ENCODE measurements around the gene ITPA.

Gene ITPA

DNA sequence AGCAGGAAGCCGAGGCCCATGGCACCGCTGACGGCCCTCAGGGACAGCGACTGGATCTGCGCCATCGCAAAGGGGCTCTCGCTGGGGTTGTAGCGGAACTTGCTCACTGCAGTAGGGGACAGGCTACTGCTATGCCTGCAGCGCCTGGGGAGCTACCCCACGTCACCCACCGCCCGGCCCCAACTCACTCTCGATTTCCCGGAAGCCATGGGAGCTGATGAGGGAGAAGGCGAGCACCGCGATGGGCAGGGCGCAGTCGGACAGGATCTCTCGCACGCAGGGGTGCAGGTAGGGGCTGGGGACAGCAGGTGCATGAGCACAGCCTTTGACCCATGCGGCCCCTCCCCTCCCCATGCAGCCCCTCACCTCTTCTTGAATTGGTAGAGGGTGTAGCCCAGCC is 19.9 kb downstream of the ITPA start:
- no peak for DNase-seq (ENCODE audit: low read depth)

DNA sequence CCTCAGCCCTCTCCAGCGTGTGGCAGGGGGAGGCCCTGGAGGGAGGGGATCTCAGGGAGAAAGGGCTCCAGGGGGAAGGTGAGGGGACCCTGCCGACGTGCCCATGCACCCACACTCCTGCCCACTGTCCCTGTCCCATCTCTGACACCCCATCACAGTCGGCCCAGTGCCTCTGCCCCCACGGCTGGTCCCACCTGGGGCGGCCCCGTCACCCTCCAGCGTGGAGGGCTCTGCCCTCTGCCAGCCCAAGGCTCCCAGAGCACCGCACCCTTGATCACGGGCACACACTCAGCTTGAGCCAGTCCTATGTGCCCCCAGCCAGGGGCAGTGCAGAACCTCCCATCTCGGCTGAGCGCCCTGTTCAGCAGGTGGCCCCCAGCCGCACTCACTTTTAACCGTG is 20.5 kb downstream of the ITPA start:
- DNase-seq (ENCODE audit: low read depth): no peak

DNA sequence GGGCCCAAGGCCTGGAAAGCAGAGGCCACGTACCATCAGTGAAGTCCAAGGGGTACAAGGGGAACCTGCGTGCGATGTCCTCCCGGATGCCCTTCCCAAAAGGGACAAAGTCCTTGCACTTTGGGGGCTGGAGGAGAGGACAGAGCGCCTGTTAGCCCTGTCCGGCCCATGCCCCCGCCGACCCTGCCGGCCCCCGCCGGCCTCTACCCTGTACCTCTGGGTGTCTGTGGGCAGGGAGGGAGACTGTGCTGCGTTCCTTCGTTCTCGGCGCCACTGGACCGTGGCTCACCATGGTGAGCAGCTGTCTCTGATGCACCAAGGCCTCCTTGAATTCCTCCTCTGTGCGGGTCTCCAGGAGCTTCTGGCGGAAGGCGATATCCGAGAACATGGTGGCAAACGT is 21.8 kb downstream of the ITPA start:
- no peak for DNase-seq (ENCODE audit: low read depth)

DNA sequence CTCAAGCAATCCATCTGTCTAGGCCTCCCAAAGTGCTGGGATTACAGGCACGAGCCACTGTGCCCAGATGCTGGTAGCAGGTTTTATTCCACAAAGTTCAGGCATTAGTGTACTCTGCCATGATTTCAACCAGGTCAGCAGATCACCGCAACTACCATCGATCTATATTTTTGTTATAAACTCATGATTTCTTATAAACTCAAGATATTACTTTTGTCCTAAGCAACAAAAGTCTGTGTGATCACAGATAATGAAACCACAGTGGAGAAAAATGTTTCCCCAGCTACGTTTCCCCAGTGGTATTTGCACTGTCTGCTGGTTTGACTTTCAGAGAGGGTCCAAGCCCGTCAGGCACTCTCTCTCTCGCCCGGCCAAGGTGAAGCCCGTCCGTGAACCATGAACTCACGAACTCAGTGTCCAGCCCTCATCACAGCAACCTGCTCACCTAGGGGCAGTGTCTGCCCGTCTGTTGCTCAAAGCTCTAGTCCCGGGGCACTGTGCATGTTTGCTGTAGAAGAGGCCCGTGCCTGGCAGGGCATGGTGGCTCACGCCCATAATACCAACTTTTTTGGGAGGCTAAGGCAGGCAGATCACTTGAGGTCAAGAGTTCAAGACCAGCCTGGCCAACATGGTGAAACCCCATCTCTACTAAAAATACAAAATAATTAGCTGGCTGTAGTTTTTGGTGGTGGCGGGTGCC is 22.7 kb downstream of the ITPA start:
- DNase-seq (ENCODE audit: low read depth): no peak

DNA sequence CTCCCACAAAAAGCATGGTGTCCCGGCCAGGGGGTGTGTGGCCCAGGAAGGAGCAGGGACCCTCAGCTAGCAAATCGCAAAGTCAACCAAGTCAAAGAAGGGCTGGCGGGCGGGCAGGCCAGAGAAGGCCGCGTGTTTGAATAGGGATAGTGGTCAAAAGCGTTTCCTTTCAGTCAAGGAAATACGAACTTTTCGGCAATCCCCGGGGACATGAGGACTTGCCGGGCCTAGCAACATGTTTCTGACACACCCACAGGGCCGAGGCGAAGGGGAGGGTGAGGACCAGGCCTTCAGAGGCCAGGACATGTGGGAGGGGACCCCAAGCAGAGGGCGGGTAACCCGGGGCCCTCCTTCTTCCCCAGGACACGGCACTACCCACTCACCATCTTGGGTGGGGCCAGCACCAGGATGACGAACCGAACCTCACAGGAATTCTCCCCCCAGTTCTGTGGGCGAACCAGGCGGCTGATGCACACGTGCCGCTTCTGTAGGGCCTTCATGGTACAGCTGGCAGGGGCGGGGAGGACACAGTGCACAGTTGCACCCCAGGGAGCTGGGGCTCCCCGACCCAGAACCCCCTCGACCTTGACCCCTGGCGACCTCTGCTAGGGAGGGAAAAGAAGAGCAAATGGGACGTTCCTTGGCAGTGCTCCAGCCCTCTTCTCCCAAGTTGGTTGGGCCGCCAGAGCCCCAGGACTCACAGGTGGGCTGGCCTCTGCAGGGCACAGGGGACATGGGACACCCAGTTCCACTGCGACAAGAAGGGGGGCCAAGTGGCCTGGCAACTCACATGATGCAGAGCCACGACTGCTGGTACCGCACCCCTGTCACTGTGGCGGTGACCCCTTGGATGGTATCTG is 24.1 kb downstream of the ITPA start:
- no peak for DNase-seq (ENCODE audit: low read depth)

DNA sequence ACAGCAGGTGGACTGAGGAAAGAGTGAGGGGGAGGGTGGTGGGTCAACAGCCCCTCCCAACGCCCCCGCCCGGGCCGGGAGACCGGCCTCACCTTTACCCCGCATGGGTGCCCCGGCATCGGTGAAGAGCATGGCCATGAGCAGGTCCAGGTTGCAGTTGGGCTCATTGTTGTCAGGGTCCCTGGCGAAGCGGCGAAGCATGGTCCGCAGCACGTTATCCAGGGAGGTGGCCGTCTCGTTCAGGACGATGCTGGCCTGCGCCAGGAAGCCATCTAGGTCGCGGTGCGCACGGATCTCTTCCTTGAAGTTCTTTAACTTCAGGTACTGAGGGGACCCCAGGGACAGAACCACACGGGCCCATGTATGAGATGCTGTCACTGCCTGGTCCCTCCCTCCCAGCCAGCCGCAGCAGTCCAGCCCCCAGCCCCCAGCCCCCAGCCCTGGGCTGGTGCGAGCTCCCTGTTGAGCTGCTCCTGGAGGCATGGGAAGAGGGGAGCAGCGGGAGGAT is 24.7 kb downstream of the ITPA start:
- DNase-seq (ENCODE audit: low read depth): no peak

DNA sequence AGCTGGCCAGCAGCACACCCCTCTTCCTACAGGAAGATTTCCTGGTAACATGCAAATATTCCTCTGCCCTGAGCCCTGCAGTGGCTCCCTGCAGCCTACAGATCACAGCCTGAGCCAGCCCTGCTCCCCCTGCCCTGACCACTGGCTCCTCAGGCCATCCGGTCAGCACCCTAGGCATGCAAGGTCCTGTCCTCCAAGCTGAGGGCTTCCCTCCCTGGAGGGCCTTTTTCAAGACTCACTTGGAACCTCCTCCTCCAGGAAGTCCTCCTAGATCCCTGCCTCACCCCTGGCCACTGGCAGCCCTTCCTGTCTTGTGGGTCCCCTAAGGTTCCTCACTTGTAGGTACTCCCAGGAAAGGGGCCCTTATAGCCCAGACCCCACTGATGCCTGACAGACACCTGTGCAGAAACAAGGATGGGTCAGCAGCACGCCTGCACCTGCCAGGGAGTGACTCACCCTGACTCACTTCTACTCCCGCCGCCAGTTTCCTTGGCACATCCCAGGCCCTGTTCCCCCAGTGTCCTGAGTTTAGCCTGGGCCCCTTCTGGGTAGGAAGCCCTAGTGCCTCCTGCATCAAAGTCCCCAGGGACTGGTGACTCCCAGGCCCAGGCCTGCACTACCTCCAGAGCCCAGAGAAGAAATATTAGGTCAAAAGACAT is 26.5 kb downstream of the ITPA start:
- DNase-seq (ENCODE audit: low read depth): no peak

DNA sequence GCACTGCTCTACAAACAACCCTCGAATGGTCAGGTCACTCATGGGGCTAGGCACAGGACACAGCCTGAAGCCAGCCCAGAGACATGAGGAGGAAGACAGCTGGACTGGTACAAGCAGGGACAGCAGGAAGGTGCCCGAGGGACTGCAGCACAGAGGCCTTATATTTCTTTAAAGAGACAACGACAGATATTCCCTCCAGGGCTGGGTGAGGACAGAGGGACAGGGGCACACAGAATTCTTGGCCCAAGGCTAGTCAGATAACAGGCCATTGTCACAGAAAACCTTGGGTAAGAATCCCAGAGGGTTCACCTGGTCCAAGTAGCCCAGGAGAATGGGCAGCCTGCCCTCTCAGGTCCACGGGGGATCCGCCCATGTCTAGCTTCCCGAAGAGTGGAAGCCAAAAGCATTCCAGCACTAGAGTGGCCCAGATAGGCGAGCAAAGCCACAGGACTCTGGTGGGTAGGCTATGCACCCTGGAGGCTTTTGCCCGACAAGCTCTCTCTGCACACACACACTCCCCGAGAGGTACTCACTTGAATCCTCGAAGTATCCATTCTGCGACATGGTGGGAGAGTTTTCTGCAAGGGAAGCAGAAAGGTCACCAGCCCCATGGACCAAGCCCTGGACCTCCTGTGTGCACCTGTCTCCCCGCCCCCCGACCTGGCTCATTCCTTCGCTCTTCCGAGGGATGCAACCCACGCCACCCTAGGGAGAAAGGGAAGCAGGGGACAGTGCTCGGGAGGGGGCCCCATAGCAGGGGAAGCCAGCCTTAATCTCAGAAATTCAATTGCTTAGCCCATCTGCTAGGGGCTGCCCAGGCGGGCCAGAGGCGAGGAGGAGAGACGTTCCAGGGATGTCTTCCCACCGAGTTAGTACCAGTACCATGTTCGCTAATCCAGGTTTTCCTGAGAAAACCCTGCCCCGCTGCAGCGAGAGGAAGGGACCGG is 28.0 kb downstream of the ITPA start:
- DNase-seq (ENCODE audit: low read depth): no peak

DNA sequence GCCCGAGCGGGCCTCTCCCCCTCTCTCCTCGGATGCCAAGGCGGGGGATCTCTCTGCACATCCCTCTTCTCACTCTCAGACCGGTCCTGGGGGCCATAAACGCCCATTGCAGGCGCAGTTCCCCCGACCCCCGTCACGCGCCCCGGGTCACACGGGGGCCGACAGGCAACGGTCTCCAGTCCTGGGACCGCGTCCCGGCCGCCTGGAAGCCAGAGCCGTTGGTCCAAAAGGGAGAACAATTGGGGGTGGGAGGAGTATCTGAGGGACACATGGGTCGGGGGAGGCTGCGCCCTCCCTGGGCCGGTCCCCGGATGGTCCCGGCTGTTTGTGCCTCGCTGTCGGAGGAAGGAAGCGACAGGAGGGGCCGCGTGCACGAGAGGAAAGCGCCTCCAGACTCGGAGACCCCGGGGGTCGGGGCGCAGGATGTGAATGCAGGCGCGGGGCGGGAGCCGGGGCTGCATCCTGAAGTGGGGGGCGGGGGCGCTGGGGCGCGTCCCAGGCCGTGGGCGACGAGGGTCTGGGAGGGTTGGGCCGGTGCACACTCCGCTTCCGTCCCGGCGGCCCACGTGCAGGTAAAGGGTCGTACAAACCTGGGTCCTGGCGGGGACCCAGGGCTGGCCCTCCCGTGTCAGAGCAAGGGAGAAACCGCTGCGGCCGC is 28.8 kb downstream of the ITPA start:
- DNase-seq (ENCODE audit: low read depth): no peak

DNA sequence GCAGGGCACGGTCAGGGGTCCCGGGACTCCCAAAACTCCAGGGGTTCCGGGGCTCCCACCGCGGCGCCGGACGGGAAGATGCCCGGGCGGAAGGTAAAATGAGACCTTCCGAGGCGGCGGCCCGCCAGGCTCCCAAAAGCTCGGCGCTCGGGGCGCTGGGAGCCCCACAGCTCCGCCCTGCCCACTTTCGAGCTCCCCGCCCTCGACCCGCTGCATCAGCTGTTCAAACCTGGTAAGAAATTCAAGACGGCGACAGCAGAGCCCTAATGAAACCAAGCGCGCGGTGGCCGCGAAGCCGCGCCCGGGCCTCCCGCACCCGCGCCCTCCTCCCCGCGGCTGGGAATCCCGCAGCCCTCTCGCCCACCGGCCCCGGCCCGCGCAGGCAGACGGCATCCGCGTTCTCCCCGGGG is 29.3 kb downstream of the ITPA start:
- peak; percentile 37 for DNase-seq (ENCODE audit: low read depth)

DNA sequence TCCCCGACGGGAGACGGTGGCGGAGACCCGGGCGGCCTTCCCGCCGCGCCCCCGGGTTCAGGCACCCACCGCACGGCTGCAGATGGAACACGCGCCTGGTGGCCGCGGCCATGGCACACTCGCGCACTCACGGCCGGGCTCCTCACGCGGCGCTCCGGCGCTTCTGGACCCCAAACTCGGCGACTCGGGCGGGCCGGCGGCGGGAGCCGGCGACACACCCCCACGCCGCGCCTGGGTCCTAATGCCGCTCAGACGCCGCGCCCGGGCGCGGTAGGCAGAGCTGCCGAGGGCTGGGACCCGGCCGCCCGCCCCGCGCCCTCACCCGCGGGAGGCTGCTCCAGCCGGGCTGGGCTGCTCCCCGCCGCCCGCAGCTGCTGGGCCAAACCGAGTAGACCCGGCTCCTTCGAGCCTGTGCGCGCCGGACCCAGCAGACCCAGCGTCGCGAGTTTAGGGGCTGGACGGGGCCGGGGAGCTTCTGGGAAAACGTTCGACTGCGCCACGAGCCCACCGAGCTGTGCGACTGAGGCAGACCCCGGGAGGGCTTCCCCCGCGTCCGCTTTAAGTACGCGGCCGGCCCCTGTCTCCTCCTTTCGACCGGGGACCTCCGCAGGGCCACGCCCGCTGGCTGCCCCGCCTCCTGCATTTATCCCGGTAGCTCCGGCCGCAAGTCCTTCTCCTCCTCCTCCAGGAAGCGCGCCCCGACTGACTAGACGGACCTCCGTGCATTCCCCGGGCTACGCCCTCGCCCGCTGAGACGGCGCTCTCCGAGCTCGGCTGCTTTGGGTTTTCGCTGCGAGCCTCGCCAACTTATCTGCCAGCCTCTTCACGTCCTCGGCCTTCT is 29.9 kb downstream of the ITPA start, which contains the start of gene SLC4A11:
SLC4A11 (minus strand) TSS at position 165 of the 841 bp plus-strand sequence; CDS start at position 112, 53 bp downstream.
- peak; percentile 75 for DNase-seq (ENCODE audit: low read depth)

DNA sequence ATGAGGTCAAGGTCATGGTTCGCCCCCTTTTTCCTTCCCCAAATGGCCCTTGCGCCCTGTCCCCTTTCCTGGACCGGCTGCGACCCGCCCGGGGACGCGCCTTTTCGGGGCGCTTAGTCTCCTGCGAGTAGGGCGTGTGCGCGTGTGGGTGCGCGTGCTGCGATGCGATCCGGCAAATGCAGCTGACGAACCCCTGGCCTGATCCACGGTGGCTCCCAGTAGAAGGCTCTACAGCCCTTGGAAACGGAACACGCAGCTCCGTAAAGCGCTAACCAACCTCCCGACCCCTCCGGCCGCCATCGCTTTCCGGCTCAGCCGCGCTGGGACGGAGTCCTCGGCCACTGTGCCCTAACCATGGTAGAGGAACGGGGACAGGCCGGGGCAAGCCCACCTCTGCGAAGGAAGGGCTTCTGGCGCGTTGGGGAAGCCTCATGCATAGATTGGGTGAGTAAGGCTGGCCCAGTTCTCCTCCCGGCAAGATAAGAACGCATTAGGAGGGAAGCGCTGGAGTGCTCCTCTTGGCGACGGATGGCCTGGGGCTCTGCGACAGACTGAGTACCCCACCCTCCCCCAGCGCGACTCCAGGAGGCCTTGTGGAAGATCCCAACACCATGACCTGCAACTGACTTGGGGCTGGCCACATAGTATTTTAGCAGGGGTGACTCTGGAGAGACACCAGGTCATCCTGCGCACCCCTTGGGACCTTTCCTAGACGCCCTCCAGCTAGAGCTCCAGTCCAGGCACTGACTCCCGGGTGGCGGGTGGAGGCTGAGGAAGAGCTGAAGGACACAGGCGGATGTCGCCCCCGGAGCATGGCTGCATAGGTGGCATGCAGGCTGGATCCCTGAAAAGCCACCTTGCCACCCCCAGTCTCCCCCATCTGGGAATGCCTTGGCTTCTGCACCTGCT is 30.8 kb downstream of the ITPA start:
- peak; percentile 52 for DNase-seq (ENCODE audit: low read depth)

DNA sequence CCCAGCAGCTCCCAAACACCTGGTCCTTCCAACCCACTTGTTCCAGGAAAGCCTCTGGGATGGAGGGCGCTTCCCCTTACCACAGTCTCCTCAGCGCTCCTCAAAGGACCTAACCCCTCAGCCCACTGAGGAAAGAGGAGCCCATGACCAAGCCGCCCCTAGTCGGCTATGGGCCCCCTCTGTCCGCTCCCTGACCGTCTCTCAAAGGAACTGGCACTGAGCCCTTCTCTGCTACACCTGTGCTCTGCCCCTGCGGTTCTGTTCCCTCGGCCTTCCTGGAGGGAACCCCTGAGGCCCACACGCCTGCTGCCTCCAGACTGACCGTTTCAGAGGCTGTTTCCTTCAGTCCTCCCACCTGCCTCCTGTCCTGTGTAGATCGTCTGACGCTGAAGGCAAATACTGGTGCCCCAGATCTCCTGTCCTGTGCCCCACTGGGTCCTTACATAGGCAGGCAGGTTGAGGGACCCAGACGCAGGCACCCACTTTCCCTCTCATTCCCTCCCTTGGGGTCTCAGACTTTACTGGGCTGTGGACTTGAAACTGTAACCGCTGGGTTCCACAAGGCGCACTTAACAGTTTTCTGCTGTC is 31.6 kb downstream of the ITPA start:
- DNase-seq (ENCODE audit: low read depth): no peak

DNA sequence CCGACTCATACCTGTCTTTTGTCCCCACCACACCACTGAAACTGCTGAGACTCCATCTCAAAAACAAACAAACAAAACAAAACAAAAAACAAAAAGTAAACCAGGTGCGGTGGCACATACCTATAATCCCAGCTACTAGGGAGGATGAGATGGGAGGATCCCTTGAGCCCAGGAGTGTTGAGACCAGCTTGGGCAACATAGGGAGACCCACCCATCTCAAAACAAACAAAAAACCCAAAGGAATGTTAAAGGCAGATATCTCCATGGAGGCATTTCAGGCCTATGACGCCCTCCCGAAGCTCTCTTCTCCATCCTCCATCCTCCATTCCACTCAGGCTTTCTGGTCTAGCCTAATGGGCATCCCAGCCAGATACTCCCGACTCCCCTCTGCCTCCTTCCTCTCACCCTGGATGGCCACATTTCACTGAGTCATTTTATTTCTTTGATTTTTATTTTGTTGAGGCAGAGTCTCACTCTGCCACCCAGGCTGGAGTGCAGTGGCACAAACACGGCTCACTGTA is 32.9 kb downstream of the ITPA start:
- DNase-seq (ENCODE audit: low read depth): no peak

DNA sequence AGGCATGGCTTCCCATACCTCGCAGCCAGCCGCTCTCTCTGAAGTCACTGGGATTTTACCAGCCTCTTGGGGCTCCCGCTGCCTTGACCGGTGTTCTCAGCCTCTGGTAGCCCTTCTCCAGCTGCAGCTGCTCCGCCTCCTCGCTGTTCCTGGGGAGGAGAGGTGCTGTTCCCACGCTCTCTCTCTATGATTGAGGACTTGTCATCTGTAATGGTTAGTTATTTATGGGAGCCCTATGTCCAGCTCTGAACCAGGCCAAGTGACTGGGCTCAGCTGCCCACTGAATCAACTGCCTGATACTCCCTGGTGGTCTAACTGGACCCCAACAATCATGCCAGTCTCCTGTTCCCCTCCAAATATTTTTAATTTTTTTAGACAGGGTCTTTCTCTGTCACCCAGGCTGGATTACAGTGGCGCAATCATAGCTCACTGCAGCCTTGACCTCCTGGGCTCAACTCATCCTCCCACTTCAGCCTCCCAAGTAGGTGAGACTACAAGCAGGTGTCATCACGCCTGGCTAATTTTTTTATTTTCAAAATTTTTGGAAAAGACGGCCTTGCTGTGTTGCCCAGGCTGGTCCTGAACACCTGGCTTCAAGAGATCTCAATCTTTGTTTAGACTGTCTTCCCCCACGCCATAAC is 34.5 kb downstream of the ITPA start:
- DNase-seq (ENCODE audit: low read depth): no peak

DNA sequence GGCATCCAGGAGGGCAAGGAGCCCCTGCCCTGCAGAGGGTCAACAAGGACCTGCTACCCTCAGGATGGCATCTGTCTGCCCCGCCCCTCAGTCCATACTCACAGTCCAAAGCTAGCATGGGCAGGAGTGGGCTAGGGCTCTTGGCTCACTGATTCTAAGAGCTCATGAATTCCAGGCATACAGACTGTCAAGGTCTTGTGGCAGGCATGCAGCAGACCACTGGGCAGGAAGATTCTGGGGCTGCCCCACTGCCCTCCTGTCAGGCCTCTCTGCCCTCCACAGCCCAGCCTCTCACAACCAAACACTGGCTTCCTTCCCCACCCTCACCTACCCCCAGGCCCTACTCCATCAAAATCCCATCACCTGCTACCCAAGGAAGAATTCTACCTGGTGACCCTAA is 35.3 kb downstream of the ITPA start:
- DNase-seq (ENCODE audit: low read depth): no peak

DNA sequence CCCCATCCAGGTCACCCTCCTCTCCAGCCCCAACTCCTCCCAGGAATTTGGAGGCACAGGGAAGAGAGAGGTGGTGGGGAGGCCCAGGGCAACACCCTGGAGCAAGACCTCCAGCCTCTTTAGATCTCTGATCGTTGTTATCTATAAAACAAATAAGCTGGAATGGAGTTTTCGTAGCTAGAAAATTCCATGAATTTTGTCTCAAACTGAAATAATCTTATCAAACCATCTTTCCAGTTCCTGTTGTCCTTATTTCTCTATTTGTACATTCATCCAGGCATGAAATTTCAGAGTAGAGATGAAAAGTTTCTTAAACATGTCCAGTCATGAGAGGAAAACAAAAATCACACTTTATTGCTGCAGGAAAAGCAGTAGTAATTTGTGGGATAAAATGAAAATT is 35.9 kb downstream of the ITPA start:
- no peak for DNase-seq (ENCODE audit: low read depth)

DNA sequence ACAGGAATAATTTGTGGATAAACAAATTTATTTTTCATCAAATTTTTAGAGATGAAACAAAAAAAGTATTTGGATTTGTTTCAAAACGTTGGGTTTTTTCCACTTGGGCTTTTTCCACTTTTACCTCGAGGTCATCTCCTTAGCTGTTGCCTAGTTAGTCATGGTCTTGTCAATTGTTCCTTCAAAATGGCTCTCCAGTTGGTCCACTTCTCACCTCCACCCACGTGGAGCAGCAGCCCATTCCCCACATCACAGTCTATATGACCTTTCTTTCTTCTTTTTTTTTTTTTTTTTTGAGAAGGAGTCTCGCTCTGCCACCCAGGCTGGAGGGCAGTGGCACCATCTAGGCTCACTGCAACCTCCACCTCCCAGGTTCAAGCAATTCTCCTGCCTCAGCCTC is 36.4 kb downstream of the ITPA start:
- DNase-seq (ENCODE audit: low read depth): no peak
